ENCODE results near the gene LYRM1.

LYRM1 gene

DNA sequence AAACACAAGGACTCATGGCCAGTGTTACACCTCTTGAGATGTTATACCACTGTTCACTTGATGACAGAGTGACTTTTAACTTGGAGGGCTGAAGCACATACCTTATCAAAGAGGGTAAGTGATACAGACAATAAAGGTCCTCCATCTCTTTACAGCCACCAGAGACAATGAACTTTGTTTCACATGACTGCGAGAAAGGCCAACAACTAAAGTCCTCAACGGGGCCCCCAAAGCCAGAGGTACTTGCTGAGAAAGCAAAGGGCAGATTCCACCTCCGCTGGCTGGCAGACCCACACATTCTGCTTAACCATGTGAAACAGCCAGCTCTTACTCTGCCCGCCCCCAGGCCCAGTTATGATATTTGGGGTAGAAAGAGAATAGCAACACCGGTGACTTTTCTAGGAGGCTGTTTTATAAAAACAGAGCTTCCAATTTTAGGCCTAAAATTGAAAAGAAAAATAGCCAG lies 21.9 kb upstream of the LYRM1 start:
- Histone ChIP-seq H3K9me3 (ENCODE audit: control insufficient read depth, low read length) (no peaks in the 10 kb centered on the region), H3K4me3 (ENCODE audit: low read length) (no peak overlapping the region), H3K36me3 (ENCODE audit: control insufficient read depth, insufficient read depth, low read length) (no peaks in the 10 kb centered on the region), H3K4me1 (ENCODE audit: control insufficient read depth, insufficient read depth, low read length) (peaks cover 22% of the 10 kb centered on the region), H3K27me3 (ENCODE audit: control insufficient read depth, insufficient read depth, low read length) (no peaks in the 10 kb centered on the region), H3K9ac (ENCODE audit: low read length) (no peak overlapping the region)

DNA sequence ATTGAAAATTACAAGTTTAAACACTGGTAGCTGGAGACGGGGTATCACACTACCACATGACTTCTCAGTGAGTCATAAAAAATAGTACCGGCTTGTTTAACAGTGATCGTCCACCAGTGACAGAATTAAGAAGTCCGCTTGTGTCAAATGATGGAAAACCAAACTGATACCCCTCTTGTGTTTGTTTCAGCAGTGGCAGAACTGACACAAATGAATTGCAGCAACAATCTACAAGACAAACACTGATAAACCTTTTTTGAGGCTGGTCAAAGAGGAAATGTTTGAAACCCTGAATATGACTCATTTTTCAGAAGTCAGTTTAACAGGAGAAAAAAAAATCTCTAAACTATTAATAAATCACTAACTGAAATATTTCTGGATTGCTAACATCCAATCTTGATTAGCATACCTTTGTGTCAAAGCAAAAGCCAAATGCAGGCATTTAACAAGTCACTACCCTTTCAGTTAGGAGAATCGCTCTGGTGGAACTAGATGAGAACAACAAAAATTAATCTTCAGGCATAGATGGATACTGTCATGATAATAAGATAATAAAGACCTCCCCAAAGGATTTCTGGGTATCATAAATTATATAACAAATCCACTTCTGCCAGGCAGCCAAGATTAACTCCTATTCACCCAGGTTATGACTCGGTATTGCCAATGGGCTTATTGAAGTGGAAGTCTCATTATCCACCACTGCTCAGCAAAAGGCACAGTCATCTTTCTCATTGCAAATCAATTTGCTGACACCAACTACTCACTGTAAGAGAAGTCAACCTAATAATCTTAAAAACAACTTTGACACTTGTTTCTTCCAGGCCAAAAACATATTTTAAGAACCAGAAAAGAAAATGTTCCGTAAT lies 21.2 kb upstream of the LYRM1 start:
- Histone ChIP-seq H3K4me1 (ENCODE audit: control insufficient read depth, insufficient read depth, low read length) (peaks cover 29% of the 10 kb centered on the region), H3K36me3 (ENCODE audit: control insufficient read depth, insufficient read depth, low read length) (no peaks in the 10 kb centered on the region)

DNA sequence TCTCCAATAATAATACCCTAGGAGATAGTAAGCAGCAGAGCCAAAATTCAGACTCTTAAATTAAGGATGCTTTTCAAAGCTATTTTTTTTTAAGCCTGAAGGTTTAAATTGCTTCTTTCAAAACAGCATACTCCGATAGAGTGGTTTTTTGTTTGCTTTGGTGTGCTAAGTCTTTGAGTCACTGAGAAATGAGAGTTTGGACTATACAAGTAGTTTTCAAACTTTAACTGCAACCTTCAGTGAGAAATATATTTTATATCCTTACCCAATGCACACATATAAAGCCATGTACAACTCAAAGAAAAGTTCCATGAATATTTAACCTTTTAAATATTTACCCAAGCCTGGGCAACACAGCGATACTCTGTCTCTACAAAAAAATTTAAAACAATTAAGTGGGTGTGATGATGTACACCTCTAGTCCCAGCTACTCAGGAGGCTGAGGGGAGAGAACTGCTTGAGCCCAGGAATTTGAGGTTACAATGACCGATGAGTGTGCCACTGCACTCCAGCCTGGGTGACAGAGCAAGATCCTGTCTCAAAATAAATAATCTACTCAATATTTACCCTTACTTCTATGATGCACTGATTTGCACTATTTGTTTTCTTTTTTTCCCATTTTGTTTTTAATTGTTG lies 19.6 kb upstream of the LYRM1 start:
- Histone ChIP-seq H3K36me3 (ENCODE audit: control insufficient read depth, insufficient read depth, low read length) (no peaks in the 10 kb centered on the region), H3K27me3 (ENCODE audit: control insufficient read depth, insufficient read depth, low read length) (no peaks in the 10 kb centered on the region), H3K9me3 (ENCODE audit: control insufficient read depth, low read length) (no peaks in the 10 kb centered on the region), H3K4me1 (ENCODE audit: control insufficient read depth, insufficient read depth, low read length) (peaks cover 29% of the 10 kb centered on the region), H3K9ac (ENCODE audit: low read length) (no peak overlapping the region), H3K4me3 (ENCODE audit: low read length) (no peak overlapping the region)

More for the DNA sequence above, 21.2 kb upstream of the LYRM1 start:
- no peak overlapping the region for H3K9ac ChIP-seq (ENCODE audit: low read length)
- H3K27me3 ChIP-seq (ENCODE audit: control insufficient read depth, insufficient read depth, low read length): no peaks in the 10 kb centered on the region
- H3K4me3 ChIP-seq (ENCODE audit: low read length): no peak overlapping the region
- no peaks in the 10 kb centered on the region for H3K9me3 ChIP-seq (ENCODE audit: control insufficient read depth, low read length)

DNA sequence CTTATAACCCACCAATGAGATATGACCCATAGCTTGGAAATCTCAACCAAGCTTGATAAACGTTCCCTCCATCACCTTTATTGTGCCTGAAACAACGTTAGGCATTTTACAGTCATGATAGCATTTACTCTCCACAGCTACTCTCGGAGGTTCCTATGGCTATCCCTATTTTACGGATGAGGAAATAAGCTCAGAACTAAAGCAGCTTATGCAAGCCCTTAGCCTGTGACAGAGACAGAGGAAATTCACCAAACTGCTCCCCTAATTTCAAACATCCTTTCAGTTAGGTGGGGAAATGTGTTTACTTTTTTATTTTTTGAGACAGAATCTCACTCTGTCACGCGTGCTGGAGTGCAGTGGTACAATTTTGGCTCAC lies 19.1 kb upstream of the LYRM1 start:
- no peaks in the 10 kb centered on the region for H3K9me3 ChIP-seq (ENCODE audit: control insufficient read depth, low read length)
- no peak overlapping the region for H3K9ac ChIP-seq (ENCODE audit: low read length)
- no peaks in the 10 kb centered on the region for H3K36me3 ChIP-seq (ENCODE audit: control insufficient read depth, insufficient read depth, low read length)
- H3K4me3 ChIP-seq (ENCODE audit: low read length): no peak overlapping the region
- H3K27me3 ChIP-seq (ENCODE audit: control insufficient read depth, insufficient read depth, low read length): no peaks in the 10 kb centered on the region
- peaks cover 29% of the 10 kb centered on the region for H3K4me1 ChIP-seq (ENCODE audit: control insufficient read depth, insufficient read depth, low read length)

DNA sequence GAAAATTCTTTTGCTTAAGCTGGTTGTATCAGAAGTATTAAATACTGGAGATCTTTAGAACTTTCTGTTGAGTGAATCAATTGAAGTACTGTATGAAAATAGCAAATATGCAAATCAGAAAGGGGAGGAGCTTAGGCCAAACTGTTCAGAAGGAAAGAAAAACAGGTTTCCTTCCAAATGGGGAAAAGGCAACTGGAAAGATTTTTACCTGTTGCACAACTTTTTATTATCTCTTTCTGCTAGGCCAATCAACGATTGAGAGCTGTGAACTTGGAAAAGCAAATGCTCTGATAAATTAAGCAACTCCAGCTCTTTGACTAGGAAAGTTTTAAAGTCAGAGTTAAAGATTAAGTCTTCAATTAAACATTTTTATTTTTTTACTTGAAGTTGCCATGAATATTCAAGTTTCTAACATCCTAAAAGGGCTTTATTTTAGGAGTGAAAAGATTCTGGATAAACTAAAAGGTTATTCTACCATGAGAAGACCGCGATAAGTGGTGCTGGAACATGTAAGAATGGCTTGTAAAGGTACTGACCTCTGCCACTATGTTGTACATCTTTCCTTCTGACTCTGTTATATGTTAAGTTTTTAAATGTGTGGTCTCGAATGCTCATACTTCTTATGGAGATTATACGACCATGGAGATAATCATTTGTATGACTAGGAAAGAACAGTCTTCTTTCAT lies 16.9 kb upstream of the LYRM1 start:
- H3K9me3 ChIP-seq (ENCODE audit: control insufficient read depth, low read length): no peaks in the 10 kb centered on the region
- H3K9ac ChIP-seq (ENCODE audit: low read length): no peak overlapping the region
- H3K27me3 ChIP-seq (ENCODE audit: control insufficient read depth, insufficient read depth, low read length): no peaks in the 10 kb centered on the region
- H3K4me1 ChIP-seq (ENCODE audit: control insufficient read depth, insufficient read depth, low read length): peaks cover 27% of the 10 kb centered on the region
- H3K4me3 ChIP-seq (ENCODE audit: low read length): no peak overlapping the region
- no peaks in the 10 kb centered on the region for H3K36me3 ChIP-seq (ENCODE audit: control insufficient read depth, insufficient read depth, low read length)

DNA sequence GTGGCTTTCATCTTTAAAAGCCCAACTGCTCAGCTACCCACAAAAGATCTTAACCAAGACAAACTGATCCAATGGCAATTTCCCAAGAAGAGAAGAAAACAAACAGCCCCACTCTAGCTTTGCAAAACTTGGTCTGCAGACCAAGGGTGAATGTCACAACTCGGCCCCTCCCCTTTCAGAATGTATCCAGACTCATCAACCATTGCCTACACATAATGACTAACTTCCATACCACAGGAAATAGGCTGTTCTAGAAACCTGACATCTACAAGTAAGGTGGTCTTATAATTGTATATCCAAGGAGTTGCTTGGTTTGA lies 16.4 kb upstream of the LYRM1 start:
- Histone ChIP-seq H3K9ac (ENCODE audit: low read length) (no peak overlapping the region), H3K36me3 (ENCODE audit: control insufficient read depth, insufficient read depth, low read length) (no peaks in the 10 kb centered on the region), H3K4me1 (ENCODE audit: control insufficient read depth, insufficient read depth, low read length) (peaks cover 22% of the 10 kb centered on the region), H3K9me3 (ENCODE audit: control insufficient read depth, low read length) (no peaks in the 10 kb centered on the region), H3K27me3 (ENCODE audit: control insufficient read depth, insufficient read depth, low read length) (no peaks in the 10 kb centered on the region), H3K4me3 (ENCODE audit: low read length) (no peak overlapping the region)

DNA sequence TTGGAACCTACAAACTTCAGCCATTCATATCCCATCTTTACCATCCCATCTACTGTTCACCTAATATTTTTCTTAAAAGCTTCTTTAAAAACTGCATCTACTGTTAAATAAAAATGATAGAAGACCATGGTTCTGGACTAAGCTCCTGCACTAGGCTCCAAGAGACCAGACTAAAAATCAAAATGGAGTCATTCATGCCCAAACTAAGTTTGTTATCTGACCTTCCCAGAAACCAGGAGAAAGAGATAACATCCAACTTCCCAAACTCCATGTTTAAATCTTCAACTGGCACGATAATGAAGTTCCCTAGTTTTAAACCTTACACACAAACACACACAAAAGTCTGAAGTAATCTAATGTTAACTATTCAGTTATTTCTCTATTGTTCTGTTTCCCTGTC lies 14.3 kb upstream of the LYRM1 start:
- H3K4me3 ChIP-seq (ENCODE audit: low read length): no peak overlapping the region
- H3K9ac ChIP-seq (ENCODE audit: low read length): no peak overlapping the region
- H3K9me3 ChIP-seq (ENCODE audit: control insufficient read depth, low read length): no peaks in the 10 kb centered on the region
- no peaks in the 10 kb centered on the region for H3K27me3 ChIP-seq (ENCODE audit: control insufficient read depth, insufficient read depth, low read length)
- H3K36me3 ChIP-seq (ENCODE audit: control insufficient read depth, insufficient read depth, low read length): no peaks in the 10 kb centered on the region
- peaks cover 13% of the 10 kb centered on the region for H3K4me1 ChIP-seq (ENCODE audit: control insufficient read depth, insufficient read depth, low read length)

DNA sequence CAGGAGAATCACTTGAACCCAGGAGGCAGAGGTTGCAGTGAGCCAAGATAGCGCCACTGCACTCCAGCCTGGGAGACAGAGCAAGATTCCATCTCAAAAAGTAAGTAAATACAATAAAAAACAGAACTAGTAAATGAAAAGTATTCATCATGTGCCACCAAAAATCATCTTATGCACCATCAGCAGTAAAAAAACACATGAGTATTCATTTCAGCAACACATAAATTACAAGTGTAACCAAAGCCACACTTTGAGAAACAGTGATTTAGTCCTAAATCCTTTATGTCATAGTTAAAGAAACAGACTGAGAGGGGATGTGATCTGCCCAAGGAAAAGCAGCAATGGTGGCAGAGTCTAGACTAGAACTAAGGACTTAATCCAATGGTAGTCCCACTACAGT lies 13.4 kb upstream of the LYRM1 start:
- no peaks in the 10 kb centered on the region for H3K9me3 ChIP-seq (ENCODE audit: control insufficient read depth, low read length)
- H3K9ac ChIP-seq (ENCODE audit: low read length): no peak overlapping the region
- no peak overlapping the region for H3K4me3 ChIP-seq (ENCODE audit: low read length)
- H3K36me3 ChIP-seq (ENCODE audit: control insufficient read depth, insufficient read depth, low read length): no peaks in the 10 kb centered on the region
- no peaks in the 10 kb centered on the region for H3K27me3 ChIP-seq (ENCODE audit: control insufficient read depth, insufficient read depth, low read length)
- H3K4me1 ChIP-seq (ENCODE audit: control insufficient read depth, insufficient read depth, low read length): peaks cover 7% of the 10 kb centered on the region

DNA sequence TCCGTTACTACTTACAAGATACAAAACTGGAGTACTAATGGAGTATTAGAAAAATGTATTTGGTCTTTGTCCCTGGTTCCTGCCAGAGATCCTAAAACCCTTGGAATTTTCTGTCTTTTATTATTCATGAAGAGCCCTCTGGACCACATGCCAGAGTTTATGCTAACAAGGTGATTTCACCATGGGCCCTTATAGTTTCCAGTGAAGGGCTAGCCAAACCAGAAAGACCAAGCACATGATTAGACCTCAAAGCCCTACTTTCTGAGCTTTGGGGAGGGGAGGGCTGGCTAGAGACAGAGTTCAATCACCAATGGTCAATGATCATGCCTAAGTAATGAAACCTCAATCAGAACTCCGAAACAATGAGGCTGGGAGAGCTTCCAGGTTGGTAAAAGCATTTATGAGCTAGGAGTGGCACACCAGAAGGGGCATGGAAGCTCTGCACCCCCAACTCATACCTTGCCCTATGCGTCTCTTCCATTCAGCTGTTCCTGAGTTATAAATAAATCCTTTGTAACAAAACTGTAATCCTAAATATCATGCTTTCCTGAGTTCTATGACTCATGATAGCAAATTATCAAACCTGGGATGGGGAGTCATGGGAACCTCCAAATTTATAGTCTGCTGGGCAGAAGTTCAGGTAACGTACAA lies 10.8 kb upstream of the LYRM1 start:
- no peaks in the 10 kb centered on the region for H3K9me3 ChIP-seq (ENCODE audit: control insufficient read depth, low read length)
- no peaks in the 10 kb centered on the region for H3K36me3 ChIP-seq (ENCODE audit: control insufficient read depth, insufficient read depth, low read length)
- no peaks in the 10 kb centered on the region for H3K4me1 ChIP-seq (ENCODE audit: control insufficient read depth, insufficient read depth, low read length)
- H3K9ac ChIP-seq (ENCODE audit: low read length): no peak overlapping the region
- H3K4me3 ChIP-seq (ENCODE audit: low read length): no peak overlapping the region
- no peaks in the 10 kb centered on the region for H3K27me3 ChIP-seq (ENCODE audit: control insufficient read depth, insufficient read depth, low read length)

DNA sequence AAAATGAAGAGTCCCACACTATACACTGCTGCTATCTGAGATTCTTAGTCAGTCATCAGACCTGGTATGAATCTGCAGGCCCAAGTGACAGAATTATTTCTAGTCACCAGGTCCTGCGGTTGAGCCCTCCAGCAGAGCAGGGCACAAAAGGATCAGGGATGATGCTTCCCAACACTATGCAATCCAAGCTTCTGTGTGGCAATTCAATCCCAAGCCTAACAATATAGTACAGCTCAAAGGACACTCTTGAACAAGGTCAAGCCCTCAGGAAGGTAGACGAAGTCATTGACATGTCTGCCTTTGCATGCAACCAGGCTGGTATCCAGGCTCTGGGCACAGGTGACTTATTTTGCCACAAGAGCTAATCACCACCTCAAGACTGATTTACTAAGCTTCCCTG lies 6.2 kb upstream of the LYRM1 start:
- Histone ChIP-seq H3K4me1 (ENCODE audit: control insufficient read depth, insufficient read depth, low read length) (peaks cover 18% of the 10 kb centered on the region), H3K27me3 (ENCODE audit: control insufficient read depth, insufficient read depth, low read length) (no peaks in the 10 kb centered on the region), H3K36me3 (ENCODE audit: control insufficient read depth, insufficient read depth, low read length) (no peaks in the 10 kb centered on the region), H3K4me3 (ENCODE audit: low read length) (no peak overlapping the region), H3K9ac (ENCODE audit: low read length) (no peak overlapping the region), H3K9me3 (ENCODE audit: control insufficient read depth, low read length) (no peaks in the 10 kb centered on the region)

DNA sequence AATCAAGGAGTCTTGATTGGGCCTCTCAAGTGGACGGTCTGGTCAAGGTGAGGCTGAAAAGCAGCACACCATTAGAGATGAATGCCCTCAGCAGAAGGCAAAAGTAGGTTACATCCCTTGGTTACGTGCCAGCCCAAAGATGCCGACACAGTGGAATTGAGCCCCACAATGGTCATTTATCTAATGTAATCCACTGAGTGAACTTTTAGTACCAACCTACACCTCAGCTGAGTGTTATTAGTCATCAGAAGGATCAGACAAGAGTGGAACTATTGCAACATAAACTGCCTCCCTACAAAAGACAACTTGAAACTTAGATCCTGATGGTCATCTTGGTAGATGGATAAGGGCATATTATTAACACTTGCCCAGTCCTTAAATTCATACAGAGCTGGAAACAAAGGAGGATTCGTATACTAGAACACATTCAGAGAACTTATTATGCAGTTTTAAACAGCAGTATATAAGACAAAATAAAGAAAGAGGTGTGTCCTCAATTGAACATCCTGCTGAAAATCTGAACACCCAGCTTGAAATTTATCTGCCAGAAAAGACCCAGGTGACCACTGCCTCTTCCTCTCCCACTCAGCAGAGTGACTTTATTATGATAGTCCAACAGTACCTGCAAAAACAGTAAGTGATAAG lies 3.2 kb upstream of the LYRM1 start:
- Histone ChIP-seq H3K36me3 (ENCODE audit: control insufficient read depth, insufficient read depth, low read length) (no peaks in the 10 kb centered on the region), H3K9ac (ENCODE audit: low read length) (no peak overlapping the region), H3K27me3 (ENCODE audit: control insufficient read depth, insufficient read depth, low read length) (no peaks in the 10 kb centered on the region), H3K4me1 (ENCODE audit: control insufficient read depth, insufficient read depth, low read length) (peaks cover 28% of the 10 kb centered on the region), H3K9me3 (ENCODE audit: control insufficient read depth, low read length) (no peaks in the 10 kb centered on the region), H3K4me3 (ENCODE audit: low read length) (no peak overlapping the region)
